Measurements from ENCODE around the gene NKIRAS2.

The NKIRAS2 gene

GRCh38 chr17:42053731-42054500 lies 34.0 kb downstream of the NKIRAS2 start:
- Histone ChIP-seq H3K4me1 (ENCODE audit: insufficient read depth, low read length, poor library complexity, severe bottlenecking) (peaks cover 6% of the 10 kb centered on the region), H3K4me3 (ENCODE audit: low read length, poor library complexity, severe bottlenecking) (no peak overlapping the region), H3K9me2 (replicated peaks; ENCODE audit: low read depth, low read length) (no peaks in the 10 kb centered on the region), H3K36me3 (ENCODE audit: insufficient read depth, low read length) (no peaks in the 10 kb centered on the region), H4K20me1 (ENCODE audit: insufficient read depth, low read length, poor library complexity, severe bottlenecking) (no peaks in the 10 kb centered on the region), H3K27me3 (ENCODE audit: insufficient read depth, low read length, poor library complexity, severe bottlenecking) (no peaks in the 10 kb centered on the region), H3K9ac (ENCODE audit: low read depth, low read length, poor library complexity, severe bottlenecking) (no peak overlapping the region), H3F3A (ENCODE audit: low read depth) (no peaks in the 10 kb centered on the region), H3K79me2 (ENCODE audit: insufficient read depth, low read length) (no peaks in the 10 kb centered on the region), H3K9me3 (ENCODE audit: insufficient read depth, low read depth, low read length) (no peaks in the 10 kb centered on the region), H3K4me2 (ENCODE audit: low read depth, low read length, poor library complexity, severe bottlenecking) (no peak overlapping the region), H2AFZ (ENCODE audit: low read length) (no peak overlapping the region)
- TF ChIP-seq EZH2phosphoT487 (IDR thresholded peaks at IDR 0.05; ENCODE audit: borderline replicate concordance) (no peak), CTCF (conservative IDR thresholded peaks at IDR 0.05; ENCODE audit: low read length) (no peak)

- Histone ChIP-seq H3K9ac (ENCODE audit: low read depth, low read length, poor library complexity, severe bottlenecking) (no peak overlapping the region), H3K27me3 (ENCODE audit: insufficient read depth, low read length, poor library complexity, severe bottlenecking) (no peaks in the 10 kb centered on the region), H4K20me1 (ENCODE audit: insufficient read depth, low read length, poor library complexity, severe bottlenecking) (no peaks in the 10 kb centered on the region), H3K79me2 (ENCODE audit: insufficient read depth, low read length) (no peaks in the 10 kb centered on the region), H3K4me2 (ENCODE audit: low read depth, low read length, poor library complexity, severe bottlenecking) (no peak overlapping the region), H3K9me3 (ENCODE audit: insufficient read depth, low read depth, low read length) (no peaks in the 10 kb centered on the region), H3K4me3 (ENCODE audit: low read length, poor library complexity, severe bottlenecking) (no peak overlapping the region), H3K36me3 (ENCODE audit: insufficient read depth, low read length) (no peaks in the 10 kb centered on the region), H3K9me2 (replicated peaks; ENCODE audit: low read depth, low read length) (no peaks in the 10 kb centered on the region), H3F3A (ENCODE audit: low read depth) (no peaks in the 10 kb centered on the region), H3K4me1 (ENCODE audit: insufficient read depth, low read length, poor library complexity, severe bottlenecking) (peaks cover 4% of the 10 kb centered on the region), H2AFZ (ENCODE audit: low read length) (no peak overlapping the region)
- no peak for TF ChIP-seq CTCF (conservative IDR thresholded peaks at IDR 0.05; ENCODE audit: low read length)
- no peak for TF ChIP-seq EZH2phosphoT487 (IDR thresholded peaks at IDR 0.05; ENCODE audit: borderline replicate concordance)
These were observed 35.1 kb downstream of the NKIRAS2 start for GRCh38 chr17:42055027-42055426.

- Histone ChIP-seq H4K20me1 (ENCODE audit: insufficient read depth, low read length, poor library complexity, severe bottlenecking) (no peaks in the 10 kb centered on the region), H3K4me3 (ENCODE audit: low read length, poor library complexity, severe bottlenecking) (no peak overlapping the region), H3K9me3 (ENCODE audit: insufficient read depth, low read depth, low read length) (no peaks in the 10 kb centered on the region), H3K27me3 (ENCODE audit: insufficient read depth, low read length, poor library complexity, severe bottlenecking) (no peaks in the 10 kb centered on the region), H3K4me2 (ENCODE audit: low read depth, low read length, poor library complexity, severe bottlenecking) (no peak overlapping the region), H3K36me3 (ENCODE audit: insufficient read depth, low read length) (no peaks in the 10 kb centered on the region), H3F3A (ENCODE audit: low read depth) (no peaks in the 10 kb centered on the region), H3K9me2 (replicated peaks; ENCODE audit: low read depth, low read length) (no peaks in the 10 kb centered on the region), H3K9ac (ENCODE audit: low read depth, low read length, poor library complexity, severe bottlenecking) (no peak overlapping the region), H2AFZ (ENCODE audit: low read length) (no peak overlapping the region), H3K4me1 (ENCODE audit: insufficient read depth, low read length, poor library complexity, severe bottlenecking) (peaks cover 6% of the 10 kb centered on the region), H3K79me2 (ENCODE audit: insufficient read depth, low read length) (no peaks in the 10 kb centered on the region)
- TF ChIP-seq CTCF (conservative IDR thresholded peaks at IDR 0.05; ENCODE audit: low read length) (no peak), EZH2phosphoT487 (IDR thresholded peaks at IDR 0.05; ENCODE audit: borderline replicate concordance) (no peak)
These were observed 35.6 kb downstream of the NKIRAS2 start for GRCh38 chr17:42055496-42055895.

Data from Loucy (cell line).